ENCODE data around the gene REPS2. TPM values are rescaled to one million over a fixed set of nuclear protein-coding genes. Genes with fewer than 3 reads are reported as not detected.

Gene REPS2
- total RNA-seq, 4 donors from 2014 or later = 3.6 to 8.7 (median 5.6) TPM

DNA sequence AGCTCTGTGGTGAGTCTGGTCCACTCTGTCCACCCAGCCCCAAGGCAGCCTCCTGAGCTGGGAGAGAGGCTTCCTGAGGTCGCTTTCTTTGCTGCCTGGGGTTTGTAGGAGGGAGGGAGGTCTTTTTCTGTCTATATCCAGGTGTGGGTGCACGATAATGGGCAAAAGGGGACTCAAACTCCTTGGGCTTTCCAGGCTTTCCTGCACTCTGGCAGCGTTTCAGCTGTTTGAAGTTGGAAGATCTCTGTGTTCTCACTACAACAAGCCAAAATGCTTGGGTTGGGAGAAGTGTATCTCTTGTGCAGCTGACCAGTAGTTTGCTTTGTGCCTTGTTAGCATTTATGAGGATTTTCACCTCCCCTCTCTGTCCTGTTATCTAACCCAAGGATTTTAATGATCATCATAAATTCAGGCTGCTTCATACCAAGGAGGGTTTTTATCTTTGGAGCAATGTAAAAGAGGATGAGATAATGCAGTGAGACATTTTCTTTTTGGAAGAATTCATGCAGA, 126.3 kb downstream of the REPS2 start:
- Histone ChIP-seq H3K9me3 (no peaks in the 10 kb centered on the region), H3K4me3 (no peak overlapping the region), H3K36me3 (no peaks in the 10 kb centered on the region), H3K27ac (no peak overlapping the region), H3K4me1 (no peaks in the 10 kb centered on the region), H3K27me3 (no peaks in the 10 kb centered on the region)
- TF ChIP-seq POLR2A (IDR thresholded peaks at IDR 0.05) = no peak
- TF ChIP-seq, protein P1, sequence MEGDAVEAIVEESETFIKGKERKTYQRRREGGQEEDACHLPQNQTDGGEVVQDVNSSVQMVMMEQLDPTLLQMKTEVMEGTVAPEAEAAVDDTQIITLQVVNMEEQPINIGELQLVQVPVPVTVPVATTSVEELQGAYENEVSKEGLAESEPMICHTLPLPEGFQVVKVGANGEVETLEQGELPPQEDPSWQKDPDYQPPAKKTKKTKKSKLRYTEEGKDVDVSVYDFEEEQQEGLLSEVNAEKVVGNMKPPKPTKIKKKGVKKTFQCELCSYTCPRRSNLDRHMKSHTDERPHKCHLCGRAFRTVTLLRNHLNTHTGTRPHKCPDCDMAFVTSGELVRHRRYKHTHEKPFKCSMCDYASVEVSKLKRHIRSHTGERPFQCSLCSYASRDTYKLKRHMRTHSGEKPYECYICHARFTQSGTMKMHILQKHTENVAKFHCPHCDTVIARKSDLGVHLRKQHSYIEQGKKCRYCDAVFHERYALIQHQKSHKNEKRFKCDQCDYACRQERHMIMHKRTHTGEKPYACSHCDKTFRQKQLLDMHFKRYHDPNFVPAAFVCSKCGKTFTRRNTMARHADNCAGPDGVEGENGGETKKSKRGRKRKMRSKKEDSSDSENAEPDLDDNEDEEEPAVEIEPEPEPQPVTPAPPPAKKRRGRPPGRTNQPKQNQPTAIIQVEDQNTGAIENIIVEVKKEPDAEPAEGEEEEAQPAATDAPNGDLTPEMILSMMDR (IDR thresholded peaks at IDR 0.05) = no peak
- no peak for DNase-seq

DNA sequence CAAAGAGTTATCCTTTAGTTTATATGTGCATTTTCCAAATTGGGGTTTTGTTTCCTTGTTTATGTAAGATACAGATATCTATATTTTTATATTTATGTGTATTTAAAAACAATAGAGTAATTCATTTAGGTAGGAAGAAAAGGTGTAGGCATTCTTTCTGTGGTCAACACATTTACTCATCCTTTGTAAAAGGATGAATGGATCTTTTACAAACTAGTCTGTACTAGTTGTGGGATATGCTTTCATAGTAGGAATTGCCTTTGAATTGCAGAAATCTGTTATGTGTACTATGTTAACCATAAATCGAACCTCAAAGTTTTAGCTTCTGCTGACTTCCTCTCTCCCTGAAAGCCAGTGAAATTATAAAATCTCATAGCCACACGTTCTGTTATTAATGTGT, 128.5 kb downstream of the REPS2 start:
- Histone ChIP-seq H3K27ac (no peak overlapping the region), H3K4me1 (no peaks in the 10 kb centered on the region), H3K36me3 (no peaks in the 10 kb centered on the region), H3K9me3 (no peaks in the 10 kb centered on the region), H3K4me3 (no peak overlapping the region), H3K27me3 (no peaks in the 10 kb centered on the region)
- TF ChIP-seq, protein P1 (IDR thresholded peaks at IDR 0.05) = no peak
- TF ChIP-seq POLR2A (IDR thresholded peaks at IDR 0.05) = no peak
- no peak for DNase-seq

DNA sequence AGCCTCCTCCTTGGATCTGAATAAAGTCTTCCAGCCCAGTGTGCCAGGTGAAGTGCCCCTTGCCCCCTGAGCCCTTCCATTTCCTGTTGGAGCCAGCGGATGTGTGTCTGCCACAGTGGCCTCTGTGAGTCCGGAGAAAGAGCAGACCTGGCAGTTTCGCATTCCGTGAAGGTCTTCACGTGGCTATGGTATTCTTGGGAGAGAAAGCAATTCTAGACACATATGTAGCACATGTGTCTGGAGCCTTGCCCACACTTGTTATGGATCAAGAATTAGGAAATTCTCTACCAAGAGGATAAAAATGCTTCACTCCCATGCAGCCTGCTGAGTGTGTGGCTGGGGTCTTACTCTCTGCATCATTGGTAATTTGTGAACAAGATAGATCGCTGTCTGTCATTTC, 130.9 kb downstream of the REPS2 start:
- H3K27ac ChIP-seq = no peak overlapping the region
- no peaks in the 10 kb centered on the region for H3K36me3 ChIP-seq
- no peak for TF ChIP-seq POLR2A (IDR thresholded peaks at IDR 0.05)
- TF ChIP-seq, protein P1 (IDR thresholded peaks at IDR 0.05) = no peak

DNA sequence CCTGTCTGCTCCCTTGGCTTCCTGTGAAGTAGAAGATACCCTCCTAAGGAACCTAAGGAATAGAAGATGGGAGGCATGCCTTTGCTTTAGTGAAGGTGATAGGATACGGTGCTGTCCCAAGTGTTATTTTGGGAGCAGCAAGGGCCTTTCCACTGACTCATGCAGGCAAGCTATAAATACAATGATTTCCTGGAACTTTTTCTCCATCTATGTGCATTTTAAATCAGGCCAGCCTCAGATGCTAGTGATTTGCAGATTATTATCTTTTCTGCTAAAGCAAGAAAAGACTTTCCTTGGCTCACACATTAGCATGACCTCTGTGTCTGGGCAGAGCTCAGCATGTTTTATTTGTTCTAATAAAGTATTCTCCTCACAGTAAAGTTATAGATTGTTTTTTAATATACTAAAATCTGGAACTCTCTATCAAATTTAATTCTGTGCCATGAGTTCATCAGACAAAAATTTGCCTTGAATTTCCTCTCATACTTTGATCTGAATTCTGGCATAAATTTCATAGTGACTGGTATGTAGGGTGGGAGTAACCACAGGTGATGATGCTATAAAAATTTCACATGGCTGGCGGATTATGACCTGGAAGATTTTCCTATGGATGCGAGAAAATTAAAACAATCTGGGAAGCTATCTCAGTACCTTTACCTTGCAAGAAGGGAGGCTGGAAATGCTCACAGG, 131.7 kb downstream of the REPS2 start:
- H3K4me1 ChIP-seq = no peaks in the 10 kb centered on the region
- H3K9me3 ChIP-seq = no peaks in the 10 kb centered on the region
- H3K27me3 ChIP-seq = no peaks in the 10 kb centered on the region
- H3K27ac ChIP-seq = no peak overlapping the region
- no peak for DNase-seq
- no peaks in the 10 kb centered on the region for H3K36me3 ChIP-seq
- no peak overlapping the region for H3K4me3 ChIP-seq
- TF ChIP-seq, protein P1 (IDR thresholded peaks at IDR 0.05) = no peak

More for the DNA sequence above, 130.9 kb downstream of the REPS2 start:
- no peak for DNase-seq
- no peaks in the 10 kb centered on the region for H3K4me1 ChIP-seq
- no peaks in the 10 kb centered on the region for H3K27me3 ChIP-seq
- no peak overlapping the region for H3K4me3 ChIP-seq
- H3K9me3 ChIP-seq = no peaks in the 10 kb centered on the region

DNA sequence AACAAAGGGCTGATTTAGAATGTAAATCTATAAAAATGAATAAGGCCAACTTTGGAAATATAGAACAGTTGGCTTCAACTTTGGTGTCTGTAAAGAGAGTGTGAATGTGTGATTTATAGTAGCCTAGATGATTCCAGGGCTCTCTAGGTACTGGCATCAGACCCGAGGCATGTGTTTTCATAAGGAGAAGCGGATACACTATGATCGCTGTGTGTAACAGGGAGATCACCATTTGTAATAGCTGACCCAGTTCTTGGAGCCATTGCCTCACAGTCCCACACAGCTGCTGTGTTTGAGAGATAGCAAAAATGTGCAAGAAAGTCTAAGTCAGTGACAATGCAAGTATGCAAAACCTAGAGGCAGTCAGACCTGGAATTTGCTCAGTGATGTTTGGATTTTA, 135.1 kb downstream of the REPS2 start:
- H3K4me3 ChIP-seq = no peak overlapping the region
- H3K27me3 ChIP-seq = no peaks in the 10 kb centered on the region
- no peaks in the 10 kb centered on the region for H3K36me3 ChIP-seq
- no peaks in the 10 kb centered on the region for H3K4me1 ChIP-seq
- no peak for DNase-seq
- H3K27ac ChIP-seq = no peak overlapping the region
- H3K9me3 ChIP-seq = no peaks in the 10 kb centered on the region
- TF ChIP-seq POLR2A (IDR thresholded peaks at IDR 0.05) = no peak
- TF ChIP-seq, protein P1 (IDR thresholded peaks at IDR 0.05) = no peak
